HAP-1 (cell line): ENCODE results near the gene CTDSP2.
"Not testable (repeated sequence)": the region's sequence is repeated elsewhere in the genome, so short reads cannot be mapped to it uniquely, and the experiment has no call there.

Experiments used
- DNase-seq, 2 experiments: peaks; one replicate each; pipeline ENCODE4 v3.0.0-alpha.2; 2016 to 2020; ENCODE audit warnings: low spot score in 2 of 2
- H3K27me3 ChIP-seq: fragments of 250-450 bp; sonication (Bioruptor Pico); 2 replicates; pipeline ENCODE4 v1.5.1; 2020; ENCODE audit warnings: low read depth, mild to moderate bottlenecking, moderate library complexity
- H3K36me3 ChIP-seq: fragments of 250-450 bp; sonication (Bioruptor Pico); replicated peaks from 2 replicates; pipeline ENCODE4 v1.5.1; 2020; ENCODE audit warnings: mild to moderate bottlenecking
- H3K4me1 ChIP-seq: fragments of 250-450 bp; sonication (Bioruptor Pico); 2 replicates; pipeline ENCODE4 v1.5.1; 2020; ENCODE audit warnings: mild to moderate bottlenecking
- H3K4me3 ChIP-seq: fragments of 250-450 bp; sonication (Bioruptor Pico); 2 replicates; pipeline ENCODE4 v1.5.1; 2020; ENCODE audit warnings: mild to moderate bottlenecking, moderate library complexity
- H3K9me3 ChIP-seq: fragments of 250-450 bp; sonication (Bioruptor Pico); 2 replicates; pipeline ENCODE4 v1.5.1; 2020; ENCODE audit warnings: mild to moderate bottlenecking, moderate library complexity
- in situ Hi-C: fragments of 300-500 bp; cut with MboI; formaldehyde crosslinking; loops from 3 replicates; pipeline ENCODE4 v1.14.3; 2020; ENCODE audit warnings: low sequenced_read_pairs, inconsistent platforms, mixed read lengths

CTDSP2 gene

GRCh38 chr12:57775563-57776246 lies 70.8 kb downstream of the CTDSP2 start:
- in situ Hi-C loops, result no loop called here
- Histone ChIP-seq H3K9me3 (no peaks in the 10 kb centered on the region), H3K4me3 (no peak overlapping the region), H3K4me1 (peaks cover 5% of the 10 kb centered on the region; the same call in 1 of the 2 replicates), H3K27me3 (no peaks in the 10 kb centered on the region), H3K36me3 (peaks cover 8% of the 10 kb centered on the region)
- no peak for DNase-seq

DNA sequence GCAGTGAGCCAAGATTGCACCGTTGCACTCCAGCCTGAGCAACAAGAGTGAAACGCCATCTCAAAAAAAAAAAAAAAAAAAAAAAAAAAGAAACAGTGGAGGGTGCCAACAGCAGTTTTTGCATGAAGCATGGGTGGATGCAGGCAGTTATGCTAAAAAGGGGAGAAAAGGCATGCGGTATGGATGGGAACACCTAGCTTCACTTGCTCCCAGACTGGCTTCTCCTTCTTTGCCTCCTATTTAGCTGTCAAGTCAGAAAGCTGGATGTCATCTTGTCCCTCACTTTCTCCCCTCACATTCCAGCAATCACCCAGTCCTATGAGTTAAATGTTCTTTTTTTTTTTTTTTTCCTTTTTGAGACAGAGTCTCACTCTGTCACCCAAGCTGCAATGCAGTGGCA lies 71.5 kb downstream of the CTDSP2 start:
- H3K4me1 ChIP-seq, result peaks cover 6% of the 10 kb centered on the region; the same call in 1 of the 2 replicates
- H3K9me3 ChIP-seq, result no peaks in the 10 kb centered on the region
- H3K27me3 ChIP-seq, result no peaks in the 10 kb centered on the region
- no peak overlapping the region for H3K4me3 ChIP-seq
- H3K36me3 ChIP-seq, result peaks cover 12% of the 10 kb centered on the region
- no peak for DNase-seq
- in situ Hi-C loops, result no loop called here

DNA sequence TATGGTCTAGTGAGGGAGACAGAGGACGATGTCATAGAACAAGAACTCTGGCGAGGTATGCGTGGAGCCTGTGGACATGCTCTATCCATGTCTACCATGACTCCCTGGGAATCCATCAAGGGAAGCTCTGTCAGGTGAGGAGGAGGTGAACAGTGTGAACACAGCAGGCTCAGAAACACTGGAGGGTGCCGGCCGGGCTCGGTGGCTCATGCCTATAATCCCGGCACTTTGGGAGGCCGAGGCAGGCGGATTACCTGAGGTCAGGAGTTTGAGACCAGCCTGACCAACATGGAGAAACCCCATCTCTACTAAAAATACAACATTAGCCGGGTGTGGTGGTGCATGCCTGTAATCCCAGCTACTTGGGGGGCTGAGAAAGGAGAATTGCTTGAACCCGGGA lies 71.9 kb downstream of the CTDSP2 start:
- DNase-seq, H3K4me3 ChIP-seq, H3K4me1 ChIP-seq, H3K36me3 ChIP-seq, H3K27me3 ChIP-seq, H3K9me3 ChIP-seq, in situ Hi-C loops: not testable (repeated sequence)

- in situ Hi-C loops, result no loop called here
- peak; percentile 54 to 83 for DNase-seq
These were observed 73.9 kb downstream of the CTDSP2 start, which contains the start of gene EEF1AKMT3 for GRCh38 chr12:57772429-57773322. Gene EEF1AKMT3, plus strand, starts transcription at chr12:57772614. Its CDS starts 111 bp downstream, at chr12:57772725.

GRCh38 chr12:57771873-57772428 lies 74.6 kb downstream of the CTDSP2 start, which contains the start of gene METTL1:
Gene METTL1, minus strand, starts transcription at chr12:57772105. Its CDS starts 22 bp downstream, at chr12:57772083.
- in situ Hi-C loops, result no loop called here
- H3K9me3 ChIP-seq, result no peaks in the 10 kb centered on the region
- peaks cover 14% of the 10 kb centered on the region for H3K4me1 ChIP-seq
- peak within 1 kb of the TSS; percentile 90 for H3K4me3 ChIP-seq
- peaks cover 30% of the 10 kb centered on the region for H3K36me3 ChIP-seq
- peak; percentile 96 to 98 for DNase-seq
- H3K27me3 ChIP-seq, result no peaks in the 10 kb centered on the region

More at GRCh38 chr12:57772429-57773322, 73.9 kb downstream of the CTDSP2 start, which contains the start of gene EEF1AKMT3:
- Histone ChIP-seq H3K4me1 (peaks cover 7% of the 10 kb centered on the region; the same call in 1 of the 2 replicates), H3K36me3 (peaks cover 27% of the 10 kb centered on the region), H3K4me3 (peak within 1 kb of the TSS; percentile 90), H3K9me3 (no peaks in the 10 kb centered on the region), H3K27me3 (no peaks in the 10 kb centered on the region)

- peak overlapping the region; percentile 90 for H3K4me3 ChIP-seq
- peaks cover 30% of the 10 kb centered on the region for H3K36me3 ChIP-seq
- in situ Hi-C loops, result no loop called here
- H3K27me3 ChIP-seq, result peaks cover 2% of the 10 kb centered on the region; the same call in 1 of the 2 replicates
- no peaks in the 10 kb centered on the region for H3K9me3 ChIP-seq
- peaks cover 19% of the 10 kb centered on the region for H3K4me1 ChIP-seq
- peak; percentile 93 to 97 for DNase-seq
These were observed 75.2 kb downstream of the CTDSP2 start for GRCh38 chr12:57771236-57771872.

DNA sequence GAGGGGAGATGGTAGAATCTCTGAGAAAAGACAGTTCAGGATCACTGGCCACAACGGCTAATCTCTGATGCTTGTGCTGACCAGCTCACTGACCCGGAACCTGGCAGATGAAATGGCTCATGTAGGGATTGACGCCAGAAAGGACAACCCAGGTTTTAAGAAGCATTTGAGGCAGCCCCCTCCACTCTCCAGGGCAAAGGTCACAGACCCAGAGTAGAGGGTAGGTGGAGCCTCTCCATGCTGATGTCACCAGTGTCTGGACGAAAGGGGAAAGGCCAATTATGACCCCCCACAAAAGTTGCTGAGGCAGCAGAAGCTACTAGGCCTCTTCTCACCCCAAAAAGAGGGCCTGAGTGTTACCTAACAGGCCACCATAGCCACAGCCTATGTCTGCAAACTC lies 75.8 kb downstream of the CTDSP2 start:
- Histone ChIP-seq H3K4me3 (peak overlapping the region; percentile 90; the same call in 1 of the 2 replicates), H3K27me3 (peaks cover 8% of the 10 kb centered on the region), H3K9me3 (no peaks in the 10 kb centered on the region), H3K4me1 (peaks cover 21% of the 10 kb centered on the region), H3K36me3 (peaks cover 30% of the 10 kb centered on the region)
- DNase-seq, result no peak
- in situ Hi-C loops, result no loop called here
